GM23338 (cell line): ENCODE data around the gene RXRA. TPM values are rescaled to one million over a fixed set of nuclear protein-coding genes. Genes with fewer than 3 reads are reported as not detected.

Experiments used
- ATAC-seq: fragments of 200-7000 bp; cut with Tn5 transposase; 3 replicates; pipeline ENCODE4 v1.9.1; 2020
- DNase-seq: peaks from one replicate; pipeline ENCODE4 v3.0.0-alpha.2; 2015; ENCODE audit warnings: low spot score
- H2AFZ ChIP-seq: fragments of 200-600 bp; sonication (generic); 2 replicates; pipeline ENCODE4 v1.8.0; 2016; ENCODE audit warnings: antibody characterized with exemption, mild to moderate bottlenecking, moderate library complexity
- H3F3A ChIP-seq: fragments of 200-600 bp; sonication (generic); replicated peaks from 2 replicates; pipeline ENCODE4 v1.8.0; 2017; ENCODE audit warnings: antibody characterized with exemption, mixed run types, low read depth
- H3K27ac ChIP-seq: fragments of 200-600 bp; sonication (generic); 2 replicates; pipeline ENCODE4 v1.6.1; 2016; ENCODE audit warnings: low read depth
- H3K27me3 ChIP-seq: fragments of 200-600 bp; sonication (generic); 2 replicates; pipeline ENCODE4 v1.8.0; 2016; ENCODE audit warnings: mild to moderate bottlenecking, mixed run types, moderate library complexity; ENCODE audit not compliant: insufficient read depth
- H3K36me3 ChIP-seq: fragments of 200-600 bp; sonication (generic); 2 replicates; pipeline ENCODE4 v1.8.0; 2016; ENCODE audit warnings: mild to moderate bottlenecking; ENCODE audit not compliant: insufficient read depth
- H3K4me1 ChIP-seq: fragments of 200-600 bp; sonication (generic); 2 replicates; pipeline ENCODE4 v1.8.0; 2016; ENCODE audit warnings: mild to moderate bottlenecking, moderate library complexity; ENCODE audit not compliant: insufficient read depth
- H3K4me2 ChIP-seq: fragments of 200-600 bp; sonication (generic); 2 replicates; pipeline ENCODE4 v1.7.1; 2017; ENCODE audit warnings: mixed run types
- H3K4me3 ChIP-seq: fragments of 200-600 bp; sonication (generic); 2 replicates; pipeline ENCODE4 v1.6.1; 2016; ENCODE audit warnings: mixed run types
- H3K79me2 ChIP-seq: fragments of 200-600 bp; sonication (generic); replicated peaks from 2 replicates; pipeline ENCODE4 v1.8.0; 2017; ENCODE audit warnings: mild to moderate bottlenecking; ENCODE audit not compliant: insufficient read depth
- H3K9me2 ChIP-seq: fragments of 200-600 bp; sonication (generic); 2 replicates; pipeline ENCODE4 v1.8.0; 2017; ENCODE audit not compliant: insufficient read depth
- H4K20me1 ChIP-seq: fragments of 200-600 bp; sonication (generic); replicated peaks from 2 replicates; pipeline ENCODE4 v1.8.0; 2017; ENCODE audit warnings: mild to moderate bottlenecking; ENCODE audit not compliant: insufficient read depth
- H3K27ac Mint-ChIP-seq: 2 replicates; pipeline ENCODE4 v1.8.0; 2020; ENCODE audit warnings: inconsistent platforms, mild to moderate bottlenecking, moderate library complexity, mixed read lengths
- H3K27me3 Mint-ChIP-seq: 3 replicates; pipeline ENCODE4 v1.8.0; 2022; ENCODE audit warnings: low read depth, mild to moderate bottlenecking, moderate library complexity, mixed read lengths, inconsistent platforms; ENCODE audit not compliant: insufficient read depth, poor library complexity
- H3K36me3 Mint-ChIP-seq: 3 replicates; pipeline ENCODE4 v1.8.0; 2021; ENCODE audit warnings: low read depth, mild to moderate bottlenecking, inconsistent platforms, moderate library complexity, mixed read lengths
- H3K4me1 Mint-ChIP-seq: 3 replicates; pipeline ENCODE4 v1.8.0; 2020; ENCODE audit warnings: mild to moderate bottlenecking, inconsistent platforms, mixed read lengths
- H3K4me3 Mint-ChIP-seq: 3 replicates; pipeline ENCODE4 v1.8.0; 2021; ENCODE audit warnings: moderate library complexity, mild to moderate bottlenecking, inconsistent platforms, mixed read lengths
- H3K9me3 Mint-ChIP-seq: 3 replicates; pipeline ENCODE4 v1.8.0; 2020; ENCODE audit warnings: moderate library complexity, mild to moderate bottlenecking, inconsistent platforms, mixed read lengths
- CREB1 ChIP-seq: fragments of 250-450 bp; sonication (Bioruptor Pico); IDR thresholded peaks from 2 replicates; pipeline ENCODE4 v1.5.0; 2020; ENCODE audit warnings: low read depth, mild to moderate bottlenecking, moderate library complexity
- CTCF ChIP-seq, 2 experiments: fragments of 200-600 bp in 1 of 2; sonication (generic) in 1 of 2; conservative IDR thresholded peaks; 2 replicates each; pipeline versions ENCODE4 v1.5.1 to v1.6.1; 2016 to 2017; ENCODE audit warnings: antibody characterized with exemption in 2 of 2, low read depth in 2 of 2, mild to moderate bottlenecking in 2 of 2, moderate library complexity in 1 of 2
- ETS1 ChIP-seq: IDR thresholded peaks from 2 replicates; pipeline ENCODE4 v1.6.1; 2016; ENCODE audit warnings: antibody characterized with exemption
- EZH2 ChIP-seq: fragments of 200-600 bp; sonication (generic); IDR thresholded peaks from one replicate; pipeline ENCODE4 v1.8.0; 2017; ENCODE audit warnings: antibody characterized with exemption, mild to moderate bottlenecking, low read depth; ENCODE audit not compliant: unreplicated experiment
- EZH2phosphoT487 ChIP-seq: fragments of 200-600 bp; sonication (generic); IDR thresholded peaks from one replicate; pipeline ENCODE4 v1.8.1; 2018; ENCODE audit warnings: antibody characterized with exemption; ENCODE audit not compliant: unreplicated experiment
- JUNB ChIP-seq: IDR thresholded peaks from one replicate; pipeline ENCODE4 v1.6.1; 2016; ENCODE audit warnings: antibody characterized with exemption; ENCODE audit not compliant: unreplicated experiment
- NANOG ChIP-seq: IDR thresholded peaks from 2 replicates; pipeline ENCODE4 v1.6.1; 2016; ENCODE audit warnings: antibody characterized with exemption, borderline replicate concordance
- POLR2AphosphoS5 ChIP-seq: IDR thresholded peaks from 2 replicates; pipeline ENCODE4 v1.6.1; 2016; ENCODE audit warnings: antibody characterized with exemption, low read depth
- REST ChIP-seq: IDR thresholded peaks from one replicate; pipeline ENCODE4 v1.6.1; 2018; ENCODE audit warnings: antibody characterized with exemption; ENCODE audit not compliant: unreplicated experiment
- STAT1 ChIP-seq: IDR thresholded peaks from one replicate; pipeline ENCODE4 v1.6.1; 2016; ENCODE audit warnings: antibody characterized with exemption; ENCODE audit not compliant: unreplicated experiment
- ZNF114 ChIP-seq: fragments of 250-450 bp; sonication (Bioruptor Pico); IDR thresholded peaks from 2 replicates; pipeline ENCODE4 v1.5.0; 2020; ENCODE audit warnings: mild to moderate bottlenecking, moderate library complexity
- ZNF331 ChIP-seq: fragments of 250-450 bp; sonication (Bioruptor Pico); IDR thresholded peaks from 2 replicates; pipeline ENCODE4 v1.5.0; 2020; ENCODE audit warnings: low read depth, mild to moderate bottlenecking, moderate library complexity
- ZNF462 ChIP-seq: fragments of 250-450 bp; sonication (Bioruptor Pico); IDR thresholded peaks from 2 replicates; pipeline ENCODE4 v1.5.0; 2020; ENCODE audit warnings: mild to moderate bottlenecking, moderate library complexity
- polyA plus RNA-seq: library from polyadenylated mRNA; unstranded; fragments of >200 nt; fragmentation: Nextera tagmentation; extraction: Ambion mirVana; gene quantifications from 2 replicates; pipeline ENCODE4 v1.2.1, GENCODE V29; 2016
- total RNA-seq: library from RNA; depleted of rRNA; stranded (reverse); fragments of >200 nt; shearing (Covaris generic); gene quantifications from 2 replicates; pipeline ENCODE4 v1.2.3, GENCODE V29; 2014

RXRA gene
- total and polyA plus RNA-seq, 2 experiments from 2014 or later: 4.9 to 17.9 TPM

GRCh38 chr9:134481762-134482161 lies 155.5 kb downstream of the RXRA start:
- no peak for ATAC-seq
- H3K4me3 ChIP-seq: no peak overlapping the region
- no peaks in the 10 kb centered on the region for H3K4me1 ChIP-seq
- no peak for DNase-seq
- no peaks in the 10 kb centered on the region for H3K36me3 ChIP-seq
- H3F3A ChIP-seq: no peaks in the 10 kb centered on the region
- H3K79me2 ChIP-seq: no peaks in the 10 kb centered on the region
- H3K9me3 Mint-ChIP-seq: peaks cover 4% of the 10 kb centered on the region
- H3K27me3 Mint-ChIP-seq: peaks cover 17% of the 10 kb centered on the region
- no peaks in the 10 kb centered on the region for H3K9me2 ChIP-seq
- no peak overlapping the region for H3K4me2 ChIP-seq
- no peak overlapping the region for H3K27ac Mint-ChIP-seq
- no peak overlapping the region for H2AFZ ChIP-seq
- no peaks in the 10 kb centered on the region for H3K4me1 Mint-ChIP-seq
- TF ChIP-seq CREB1 (CRISPR knock-in tag): no peak
- no peak for TF ChIP-seq EZH2phosphoT487
- TF ChIP-seq CTCF (conservative IDR thresholded peaks at IDR 0.05; ENCODE audit: low read depth in 2 of 2): no peak
- no peak for TF ChIP-seq REST
- TF ChIP-seq NANOG: no peak
- TF ChIP-seq ZNF114 (CRISPR knock-in tag): no peak
- no peak for TF ChIP-seq POLR2AphosphoS5
- no peak for TF ChIP-seq JUNB
- TF ChIP-seq EZH2: no peak
- TF ChIP-seq ETS1: no peak
- TF ChIP-seq STAT1: no peak
- TF ChIP-seq ZNF462 (CRISPR knock-in tag): no peak
- no peak for TF ChIP-seq ZNF331 (CRISPR knock-in tag)
- H3K27ac ChIP-seq: no peak overlapping the region
- no peaks in the 10 kb centered on the region for H4K20me1 ChIP-seq
- H3K4me3 Mint-ChIP-seq: no peak overlapping the region
- no peaks in the 10 kb centered on the region for H3K36me3 Mint-ChIP-seq
- H3K27me3 ChIP-seq: no peaks in the 10 kb centered on the region
